GM21825 (cell line): ENCODE data around the gene SLC26A6.

Experiments
- ATAC-seq: cut with Tn5 transposase; IDR thresholded peaks from one replicate; pipeline ENCODE4 v1.9.1; 2021; ENCODE audit warnings: mild to moderate bottlenecking, moderate library complexity; ENCODE audit not compliant: unreplicated experiment

The SLC26A6 gene

GRCh38 chr3:48600711-48601621 is 34.3 kb downstream of the SLC26A6 start:
- ATAC-seq: no peak

GRCh38 chr3:48599509-48600285 is 35.6 kb downstream of the SLC26A6 start:
- no peak for ATAC-seq

- ATAC-seq: no peak
Measured at GRCh38 chr3:48599077-48599501, 36.2 kb downstream of the SLC26A6 start.

GRCh38 chr3:48598323-48599076 is 36.8 kb downstream of the SLC26A6 start:
- no peak for ATAC-seq

DNA sequence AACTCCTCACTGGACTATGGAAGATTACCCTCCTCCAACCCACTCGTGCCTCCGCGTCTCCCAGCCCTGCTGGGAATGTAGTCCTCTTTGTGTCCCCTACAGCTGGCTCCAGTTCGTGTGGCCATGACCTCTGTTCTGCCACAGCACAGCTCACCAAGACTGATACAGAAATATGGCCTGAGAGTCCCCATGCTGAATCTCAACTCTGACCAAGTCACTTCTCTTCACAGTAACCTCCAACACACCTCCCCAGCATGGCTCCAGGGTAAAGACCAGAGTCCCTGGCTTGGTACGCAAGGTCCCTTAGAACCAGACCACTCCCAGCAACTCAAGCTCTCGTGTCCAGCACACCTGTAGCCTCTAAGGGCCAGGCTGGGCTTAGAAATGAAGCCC is 37.9 kb downstream of the SLC26A6 start:
- no peak for ATAC-seq

- ATAC-seq: no peak
Measured at GRCh38 chr3:48596676-48597407, 38.4 kb downstream of the SLC26A6 start.

GRCh38 chr3:48596157-48596556 is 39.1 kb downstream of the SLC26A6 start:
- no peak for ATAC-seq

GRCh38 chr3:48595526-48596121 is 39.6 kb downstream of the SLC26A6 start:
- ATAC-seq: no peak

- no peak for ATAC-seq
Measured at GRCh38 chr3:48595075-48595525, 40.2 kb downstream of the SLC26A6 start, which contains the start of gene COL7A1. Gene COL7A1, minus strand, starts transcription at chr3:48595329. Its CDS starts 170 bp downstream, at chr3:48595159.

DNA sequence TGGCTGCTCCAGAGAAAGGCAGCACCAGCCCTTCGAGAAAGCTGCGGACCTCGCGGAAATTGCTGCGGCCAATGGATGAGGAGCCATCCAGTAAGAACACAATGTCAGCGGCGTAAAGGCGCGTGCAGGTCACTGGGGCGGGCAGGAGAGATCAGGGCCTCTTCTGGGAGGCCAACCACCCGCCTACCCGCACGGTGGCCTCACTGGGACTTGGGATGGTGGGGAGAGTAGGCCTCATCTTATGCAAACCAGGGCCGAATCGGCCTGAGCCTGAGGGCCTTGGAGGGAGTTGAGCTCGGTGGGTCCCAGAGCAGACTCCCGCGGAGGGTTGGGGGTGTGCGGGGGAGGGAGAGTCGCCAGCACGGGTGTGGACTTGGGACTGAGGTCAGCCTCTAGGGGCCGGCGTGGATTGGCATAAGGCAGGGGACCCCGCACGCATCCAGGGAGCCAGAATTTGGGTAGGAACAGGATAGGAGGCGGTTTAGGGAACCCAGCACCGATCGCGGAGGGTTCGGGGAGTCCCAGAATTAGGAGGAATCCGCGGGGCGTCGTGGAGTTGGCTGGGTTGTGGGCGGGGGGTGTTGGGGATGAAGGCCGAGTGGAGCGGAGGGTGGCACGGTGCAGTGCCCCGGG is 40.7 kb downstream of the SLC26A6 start:
- no peak for ATAC-seq

GRCh38 chr3:48593337-48593736 is 41.9 kb downstream of the SLC26A6 start:
- no peak for ATAC-seq

- no peak for ATAC-seq
Measured at GRCh38 chr3:48592519-48593087, 42.7 kb downstream of the SLC26A6 start.

- ATAC-seq: no peak
Measured at GRCh38 chr3:48591886-48592518, 43.3 kb downstream of the SLC26A6 start.

DNA sequence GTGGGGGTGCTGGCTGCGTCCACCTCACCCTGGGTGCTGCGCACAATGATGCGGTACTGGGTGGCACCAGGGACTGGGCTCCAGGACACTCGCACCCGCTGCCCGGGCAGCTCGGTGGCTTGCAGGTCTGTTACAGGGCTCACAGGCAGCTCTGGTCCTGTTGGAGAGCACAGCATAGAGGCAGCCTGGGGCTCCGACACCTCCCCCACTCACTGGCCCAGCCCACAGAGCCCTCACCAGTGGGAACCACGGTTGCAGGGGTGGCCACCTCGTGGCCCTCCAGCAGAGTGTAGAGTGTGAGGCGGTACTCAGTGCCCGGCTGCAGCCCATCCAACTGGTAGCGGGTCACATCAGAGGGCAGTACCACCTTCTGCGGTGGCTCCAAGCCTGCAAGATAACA is 43.8 kb downstream of the SLC26A6 start:
- no peak for ATAC-seq

GRCh38 chr3:48588230-48588629 is 47.0 kb downstream of the SLC26A6 start:
- ATAC-seq: no peak

GRCh38 chr3:48587686-48588085 is 47.6 kb downstream of the SLC26A6 start:
- ATAC-seq: no peak

DNA sequence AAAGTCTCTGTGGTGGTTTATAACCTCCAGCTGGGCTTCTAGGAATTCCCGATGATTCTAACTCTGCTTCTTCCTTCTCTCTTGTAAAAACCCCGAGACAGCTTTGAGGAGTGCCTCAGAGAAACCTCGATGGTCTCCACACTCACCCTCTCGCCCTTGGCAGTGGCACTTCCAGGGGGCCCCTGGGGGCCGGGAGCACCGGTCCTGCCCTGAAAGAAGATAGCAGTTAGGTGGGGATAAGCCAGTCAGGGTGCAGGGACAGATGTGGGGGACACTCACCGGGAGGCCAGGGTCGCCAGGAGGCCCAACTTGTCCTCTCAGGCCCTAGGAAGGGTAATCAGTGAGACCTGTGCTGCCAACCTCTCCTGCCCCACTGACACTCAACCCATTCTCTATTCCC is 49.9 kb downstream of the SLC26A6 start:
- no peak for ATAC-seq

DNA sequence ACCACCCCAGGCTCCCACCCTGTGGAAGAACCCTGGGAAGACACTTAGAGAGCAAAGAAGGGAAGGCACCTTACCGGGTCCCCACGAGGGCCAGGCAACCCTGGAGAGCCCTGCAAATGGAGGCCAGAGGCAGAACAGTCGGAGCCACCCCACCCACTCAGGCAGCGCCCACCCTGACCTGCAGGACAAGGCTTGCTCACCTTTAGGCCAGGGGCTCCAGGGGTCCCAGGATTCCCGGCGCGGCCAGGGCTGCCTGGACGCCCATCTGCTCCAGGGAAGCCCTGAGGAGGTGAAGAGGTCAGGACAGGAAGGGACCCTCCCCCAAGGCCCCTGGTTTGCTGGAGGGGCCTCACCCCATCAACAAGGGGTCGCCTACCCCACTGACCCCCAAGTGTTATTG is 50.4 kb downstream of the SLC26A6 start:
- ATAC-seq: no peak
